Measurements from ENCODE around the gene HOXA7.

Gene HOXA7

GRCh38 chr7:27192546-27193334 is 36.3 kb upstream of the HOXA7 start:
- H3K36me3 ChIP-seq (ENCODE audit: control insufficient read depth in 4 of 4, insufficient read depth in 4 of 4, low read length in 3 of 4), result no peaks in the 10 kb centered on the region
- peaks cover 34 to 100% (median 74%) of the 10 kb centered on the region in 5 experiments for H3K27me3 ChIP-seq (replicated peaks in 2 of 5; ENCODE audit: control insufficient read depth in 4 of 5, insufficient read depth in 5 of 5, low read length in 4 of 5)
- 1% methylated on average over 72 of the region's 78 CpGs for WGBS (ENCODE audit: insufficient coverage)
- ChIA-PET CTCF (interaction anchor here (1.0 to 1.9 kb wide), 3 partner anchors 16 to 1330 kb away, joined by 3 to 6 read pairs (median 3); no protein-coding TSS in a partner anchor), POLR2A (no interaction called here)
- peaks cover 0 to 38% (median 35%) of the 10 kb centered on the region in 4 experiments for H3K4me1 ChIP-seq (ENCODE audit: control extremely low read depth in 1 of 4, control insufficient read depth in 4 of 4, insufficient read depth in 4 of 4, low read length in 3 of 4)
- peak overlapping the region in 5 of 7 experiments; percentile 26 to 56 (median 45) for H3K4me3 ChIP-seq (ENCODE audit: control insufficient read depth in 1 of 7, extremely low read depth in 1 of 7, insufficient read depth in 4 of 7, low read depth in 2 of 7, low read length in 6 of 7)
- no peak overlapping the region for H3K27ac ChIP-seq (ENCODE audit: insufficient read depth in 1 of 2, low read depth in 1 of 2, low read length in 2 of 2, poor library complexity in 1 of 2, severe bottlenecking in 2 of 2)
- H3K9me3 ChIP-seq (ENCODE audit: control extremely low read depth in 1 of 5, control insufficient read depth in 4 of 5, insufficient read depth in 2 of 5, low read depth in 1 of 5, low read length in 4 of 5), result no peaks in the 10 kb centered on the region
- peak; percentile 61 to 83 (median 83) for DNase-seq

- ChIA-PET POLR2A (no interaction called here), CTCF (interaction anchor here (1.0 to 1.9 kb wide), 3 partner anchors 15 to 1330 kb away, joined by 3 to 6 read pairs (median 3); no protein-coding TSS in a partner anchor)
- peak overlapping the region in 5 of 7 experiments; percentile 26 to 56 (median 45) for H3K4me3 ChIP-seq (ENCODE audit: control insufficient read depth in 1 of 7, extremely low read depth in 1 of 7, insufficient read depth in 4 of 7, low read depth in 2 of 7, low read length in 6 of 7)
- H3K9me3 ChIP-seq (ENCODE audit: control extremely low read depth in 1 of 5, control insufficient read depth in 4 of 5, insufficient read depth in 2 of 5, low read depth in 1 of 5, low read length in 4 of 5), result no peaks in the 10 kb centered on the region
- H3K4me1 ChIP-seq (ENCODE audit: control extremely low read depth in 1 of 4, control insufficient read depth in 4 of 4, insufficient read depth in 4 of 4, low read length in 3 of 4), result peaks cover 0 to 45% (median 38%) of the 10 kb centered on the region in 4 experiments
- 7% methylated on average over 28 of the region's 42 CpGs for WGBS (ENCODE audit: insufficient coverage)
- no peaks in the 10 kb centered on the region for H3K36me3 ChIP-seq (ENCODE audit: control insufficient read depth in 4 of 4, insufficient read depth in 4 of 4, low read length in 3 of 4)
- H3K27me3 ChIP-seq (replicated peaks in 2 of 5; ENCODE audit: control insufficient read depth in 4 of 5, insufficient read depth in 5 of 5, low read length in 4 of 5), result peaks cover 33 to 100% (median 75%) of the 10 kb centered on the region in 5 experiments
- no peak overlapping the region for H3K27ac ChIP-seq (ENCODE audit: insufficient read depth in 1 of 2, low read depth in 1 of 2, low read length in 2 of 2, poor library complexity in 1 of 2, severe bottlenecking in 2 of 2)
- no peak for DNase-seq
These were observed 35.5 kb upstream of the HOXA7 start for GRCh38 chr7:27191833-27192545.

DNA sequence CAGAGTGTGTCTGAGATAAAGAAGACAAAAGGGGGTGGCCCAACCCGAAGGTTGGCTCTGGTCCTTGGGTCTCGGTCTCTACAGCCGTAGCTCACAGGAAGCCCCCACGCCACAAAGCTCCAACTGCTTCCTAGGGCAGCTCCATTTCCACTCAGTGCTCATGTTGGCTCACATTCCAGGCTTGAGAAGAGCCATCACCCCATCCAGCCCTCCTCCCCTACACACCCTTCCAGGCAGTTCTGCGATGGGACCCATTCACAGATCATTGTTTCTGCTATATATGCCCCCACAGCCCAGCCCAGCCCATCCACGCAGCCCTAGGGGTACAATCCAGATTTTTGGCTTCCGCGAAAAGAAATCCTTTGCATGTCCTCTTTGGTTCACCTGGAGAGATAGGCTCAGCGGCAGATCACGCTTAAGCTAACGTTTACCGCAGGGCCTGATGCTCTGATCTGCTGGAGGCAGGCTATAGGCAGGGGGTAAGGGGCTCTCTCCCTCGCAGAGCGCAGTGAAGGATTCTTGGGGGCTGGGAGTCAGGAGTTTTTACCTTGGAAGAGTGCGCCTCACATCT is 34.8 kb upstream of the HOXA7 start:
- no peak for DNase-seq
- Histone ChIP-seq H3K4me3 (ENCODE audit: control insufficient read depth in 1 of 7, extremely low read depth in 1 of 7, insufficient read depth in 4 of 7, low read depth in 2 of 7, low read length in 6 of 7) (no peak overlapping the region), H3K9me3 (ENCODE audit: control extremely low read depth in 1 of 5, control insufficient read depth in 4 of 5, insufficient read depth in 2 of 5, low read depth in 1 of 5, low read length in 4 of 5) (no peaks in the 10 kb centered on the region), H3K27ac (ENCODE audit: insufficient read depth in 1 of 2, low read depth in 1 of 2, low read length in 2 of 2, poor library complexity in 1 of 2, severe bottlenecking in 2 of 2) (no peak overlapping the region), H3K4me1 (ENCODE audit: control extremely low read depth in 1 of 4, control insufficient read depth in 4 of 4, insufficient read depth in 4 of 4, low read length in 3 of 4) (peaks cover 0 to 45% (median 38%) of the 10 kb centered on the region in 4 experiments), H3K36me3 (ENCODE audit: control insufficient read depth in 4 of 4, insufficient read depth in 4 of 4, low read length in 3 of 4) (no peaks in the 10 kb centered on the region), H3K27me3 (replicated peaks in 2 of 5; ENCODE audit: control insufficient read depth in 4 of 5, insufficient read depth in 5 of 5, low read length in 4 of 5) (peaks cover 38 to 100% (median 77%) of the 10 kb centered on the region in 5 experiments)
- WGBS (ENCODE audit: insufficient coverage), result 16% methylated on average over 12 of the region's 15 CpGs
- ChIA-PET CTCF (interaction anchor here (1.0 to 5.4 kb wide), 5 partner anchors 9 to 1297 kb away, joined by 3 to 44 read pairs (median 3); partner anchors contain the start of gene HOXA10), POLR2A (no interaction called here)

GRCh38 chr7:27189997-27190748 is 33.7 kb upstream of the HOXA7 start:
- ChIA-PET POLR2A (no interaction called here), CTCF (interaction anchor here (1.0 to 5.4 kb wide), 7 partner anchors 8 to 1328 kb away, joined by 3 to 44 read pairs (median 3); partner anchors contain the start of gene HOXA10)
- peak overlapping the region in 1 of 7 experiments; percentile 13 for H3K4me3 ChIP-seq (ENCODE audit: control insufficient read depth in 1 of 7, extremely low read depth in 1 of 7, insufficient read depth in 4 of 7, low read depth in 2 of 7, low read length in 6 of 7)
- H3K36me3 ChIP-seq (ENCODE audit: control insufficient read depth in 4 of 4, insufficient read depth in 4 of 4, low read length in 3 of 4), result no peaks in the 10 kb centered on the region
- H3K27ac ChIP-seq (ENCODE audit: insufficient read depth in 1 of 2, low read depth in 1 of 2, low read length in 2 of 2, poor library complexity in 1 of 2, severe bottlenecking in 2 of 2), result no peak overlapping the region
- 50% methylated on average over 1 of the region's 7 CpGs for WGBS (ENCODE audit: insufficient coverage)
- no peaks in the 10 kb centered on the region for H3K9me3 ChIP-seq (ENCODE audit: control extremely low read depth in 1 of 5, control insufficient read depth in 4 of 5, insufficient read depth in 2 of 5, low read depth in 1 of 5, low read length in 4 of 5)
- DNase-seq, result no peak
- H3K27me3 ChIP-seq (replicated peaks in 2 of 5; ENCODE audit: control insufficient read depth in 4 of 5, insufficient read depth in 5 of 5, low read length in 4 of 5), result peaks cover 31 to 100% (median 81%) of the 10 kb centered on the region in 5 experiments
- H3K4me1 ChIP-seq (ENCODE audit: control extremely low read depth in 1 of 4, control insufficient read depth in 4 of 4, insufficient read depth in 4 of 4, low read length in 3 of 4), result peaks cover 0 to 56% (median 47%) of the 10 kb centered on the region in 4 experiments

DNA sequence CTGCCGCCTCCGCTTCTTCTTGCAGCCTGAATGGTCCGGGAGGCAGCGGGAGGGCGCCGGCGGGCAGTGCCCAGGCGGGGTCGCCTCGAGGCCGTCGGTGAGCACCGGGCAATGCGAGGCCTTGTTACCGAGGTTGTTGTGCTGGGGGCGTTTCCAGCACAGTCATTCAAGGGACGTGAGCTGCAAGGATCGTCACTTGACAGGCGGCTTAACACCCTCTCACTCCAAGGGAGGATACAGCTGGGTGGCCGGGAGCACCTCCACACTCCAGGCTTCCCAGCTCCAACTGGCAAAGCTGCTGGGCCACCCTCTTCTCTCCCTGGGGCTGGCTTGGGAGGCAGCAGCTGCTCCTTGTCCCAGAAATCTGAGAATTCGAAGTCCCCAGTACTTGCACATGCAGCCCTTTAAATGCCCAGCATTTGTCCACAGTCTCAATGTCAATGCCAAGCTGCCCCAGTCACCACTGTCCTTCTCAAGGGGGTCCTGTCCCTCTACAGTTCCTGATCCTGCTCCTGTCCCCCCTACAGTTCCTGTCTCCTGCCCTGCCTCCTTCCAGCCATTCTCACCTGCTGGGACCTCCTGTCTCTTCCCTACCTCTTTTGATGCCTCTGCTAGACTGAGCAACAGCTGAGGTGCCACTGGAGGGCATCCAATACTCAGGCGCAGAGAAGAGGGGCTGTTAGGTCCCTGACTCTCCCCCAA is 33.0 kb upstream of the HOXA7 start:
- no peak overlapping the region for H3K27ac ChIP-seq (ENCODE audit: insufficient read depth in 1 of 2, low read depth in 1 of 2, low read length in 2 of 2, poor library complexity in 1 of 2, severe bottlenecking in 2 of 2)
- H3K9me3 ChIP-seq (ENCODE audit: control extremely low read depth in 1 of 5, control insufficient read depth in 4 of 5, insufficient read depth in 2 of 5, low read depth in 1 of 5, low read length in 4 of 5), result no peaks in the 10 kb centered on the region
- peak in 1 of 3 donors; percentile 49 for DNase-seq
- peaks cover 27 to 100% (median 76%) of the 10 kb centered on the region in 5 experiments for H3K27me3 ChIP-seq (replicated peaks in 2 of 5; ENCODE audit: control insufficient read depth in 4 of 5, insufficient read depth in 5 of 5, low read length in 4 of 5)
- peak overlapping the region in 3 of 7 experiments; percentile 53 to 68 (median 60) for H3K4me3 ChIP-seq (ENCODE audit: control insufficient read depth in 1 of 7, extremely low read depth in 1 of 7, insufficient read depth in 4 of 7, low read depth in 2 of 7, low read length in 6 of 7)
- ChIA-PET POLR2A (no interaction called here), CTCF (interaction anchor here (1.0 to 5.4 kb wide), 5 partner anchors 7 to 1327 kb away, joined by 3 to 44 read pairs (median 4); partner anchors contain the start of gene HOXA10)
- WGBS (ENCODE audit: insufficient coverage), result 7% methylated on average over 22 of the region's 22 CpGs
- peaks cover 0 to 63% (median 54%) of the 10 kb centered on the region in 4 experiments for H3K4me1 ChIP-seq (ENCODE audit: control extremely low read depth in 1 of 4, control insufficient read depth in 4 of 4, insufficient read depth in 4 of 4, low read length in 3 of 4)
- H3K36me3 ChIP-seq (ENCODE audit: control insufficient read depth in 4 of 4, insufficient read depth in 4 of 4, low read length in 3 of 4), result no peaks in the 10 kb centered on the region
